ENCODE measurements around the gene OR10V1. TPM values are rescaled to one million over a fixed set of nuclear protein-coding genes. Genes with fewer than 3 reads are reported as not detected.

Gene OR10V1
- total and polyA plus RNA-seq, 3 donors from 2014 or later, result 0.39 TPM; not detected in 2

DNA sequence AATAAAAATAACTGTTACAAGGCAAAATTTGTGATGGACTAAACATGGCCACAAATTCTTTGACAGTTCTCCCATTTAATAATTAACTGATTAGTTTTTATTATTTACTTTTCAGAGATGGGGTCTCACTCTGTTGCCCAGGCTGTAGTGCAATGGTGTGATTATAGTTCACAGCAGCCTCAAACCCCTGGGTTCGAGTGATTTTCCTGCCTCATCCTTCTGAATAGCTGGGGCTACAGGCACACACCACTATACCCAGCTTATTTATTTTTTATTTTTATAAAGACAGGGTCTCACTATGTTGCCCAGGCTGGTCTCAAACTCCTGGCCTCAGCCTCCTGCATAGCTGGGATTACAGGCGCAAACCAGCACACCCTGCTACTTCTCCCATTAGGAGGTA is 40.4 kb downstream of the OR10V1 start:
- Histone ChIP-seq H3K36me3 (ENCODE audit: low read depth, missing control alignments) (no peaks in the 10 kb centered on the region), H3K27me3 (no peaks in the 10 kb centered on the region), H3K9me3 (no peaks in the 10 kb centered on the region), H3K27ac (no peak overlapping the region), H3K4me3 (no peak overlapping the region), H3K4me1 (no peaks in the 10 kb centered on the region)
- WGBS, 2 donors, result 92 to 95% methylated on average over 2 of the region's 2 CpGs
- intact Hi-C loops (cut with DNase I; ENCODE audit: low total_unique reads), result no loop called here
- no peak for TF ChIP-seq CTCF (IDR thresholded peaks at IDR 0.05)
- no peak for TF ChIP-seq POLR2A (IDR thresholded peaks at IDR 0.05)
- DNase-seq, result no peak

DNA sequence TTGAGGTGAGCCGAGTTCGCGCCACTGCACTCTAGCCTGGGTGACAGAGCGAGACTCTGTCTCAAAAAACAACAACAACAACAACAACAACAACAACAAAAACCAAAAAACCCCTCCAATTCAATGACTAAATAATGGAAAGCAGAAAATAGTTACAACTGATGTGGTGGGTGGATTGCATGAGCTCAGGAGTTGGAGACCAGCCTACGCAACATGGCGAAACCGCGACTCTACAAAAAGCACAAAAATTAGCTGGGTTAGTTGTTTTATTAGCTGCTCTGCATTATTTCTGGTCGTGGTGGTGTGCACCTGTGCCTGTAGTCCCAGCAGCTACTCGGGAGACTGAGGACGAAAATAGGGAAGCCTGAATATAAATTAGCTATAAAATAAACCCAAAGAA is 42.2 kb downstream of the OR10V1 start:
- no peak overlapping the region for H3K4me3 ChIP-seq
- 64 to 80% methylated on average over 11 of the region's 11 CpGs for WGBS, 2 donors
- intact Hi-C loops (cut with DNase I; ENCODE audit: low total_unique reads), result no loop called here
- no peaks in the 10 kb centered on the region for H3K27me3 ChIP-seq
- peaks cover 9% of the 10 kb centered on the region for H3K4me1 ChIP-seq
- no peaks in the 10 kb centered on the region for H3K9me3 ChIP-seq
- TF ChIP-seq CTCF (IDR thresholded peaks at IDR 0.05), result no peak
- no peak for DNase-seq
- H3K27ac ChIP-seq, result no peak overlapping the region
- H3K36me3 ChIP-seq (ENCODE audit: low read depth, missing control alignments), result no peaks in the 10 kb centered on the region

- peak; percentile 56 for DNase-seq
- Histone ChIP-seq H3K27me3 (no peaks in the 10 kb centered on the region), H3K27ac (peak overlapping the region; percentile 95 to 98), H3K4me3 (peak overlapping the region; percentile 94 to 95), H3K4me1 (peaks cover 9% of the 10 kb centered on the region), H3K36me3 (ENCODE audit: low read depth, missing control alignments) (no peaks in the 10 kb centered on the region), H3K9me3 (no peaks in the 10 kb centered on the region)
- TF ChIP-seq POLR2A (IDR thresholded peaks at IDR 0.05) (no peak), CTCF (IDR thresholded peaks at IDR 0.05) (no peak)
- intact Hi-C loops (cut with DNase I; ENCODE audit: low total_unique reads), result loop anchor here (10.0 kb wide), 1 partner anchor 105 kb away; no protein-coding TSS in a partner anchor
- WGBS, 2 donors, result 1 to 6% methylated on average over 21 to 22 of the region's 22 CpGs
Observed at GRCh38 chr11:59669611-59670009, 44.0 kb downstream of the OR10V1 start.

DNA sequence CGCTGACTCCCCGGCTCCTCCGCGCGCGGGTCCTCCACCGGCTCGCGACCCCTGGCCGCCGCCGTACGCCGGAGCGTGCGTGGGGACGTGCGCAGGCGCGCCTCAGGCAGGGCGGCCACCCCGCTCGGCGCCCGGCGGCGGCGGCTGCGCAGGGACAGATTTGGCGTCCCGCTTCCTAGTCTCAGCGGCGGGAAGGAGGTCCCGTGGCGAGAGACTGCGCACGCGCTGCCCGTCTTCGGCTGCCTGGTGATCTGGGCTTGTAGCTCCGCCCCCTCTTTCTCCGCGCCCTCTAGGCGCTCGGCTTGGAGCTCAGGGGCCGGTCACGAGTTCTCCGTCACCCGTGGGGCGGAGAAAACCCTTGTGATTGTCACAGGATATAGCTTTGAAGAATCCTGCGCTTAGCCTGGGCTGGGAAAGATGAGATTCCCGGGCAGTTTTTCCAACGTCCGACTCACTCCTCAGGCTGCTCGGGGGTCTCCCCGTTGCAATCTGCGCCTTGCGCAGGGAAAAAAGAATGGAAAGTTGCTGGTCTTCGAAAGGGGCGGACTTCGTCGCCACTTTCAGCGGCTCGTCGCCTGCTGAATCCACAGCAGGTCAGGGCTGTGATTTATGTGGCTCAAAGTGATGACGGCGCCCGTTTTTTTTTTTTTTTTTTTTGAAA is 44.6 kb downstream of the OR10V1 start, which contains the start of gene PATL1:
TSS of gene PATL1 (minus strand) at position 88 of the 661 bp plus-strand sequence. CDS start 142 bp downstream, outside the sequence.
- intact Hi-C loops (cut with DNase I; ENCODE audit: low total_unique reads), result loop anchor here (10.0 kb wide), 1 partner anchor 104 kb away; no protein-coding TSS in a partner anchor
- H3K9me3 ChIP-seq, result no peaks in the 10 kb centered on the region
- H3K36me3 ChIP-seq (ENCODE audit: low read depth, missing control alignments), result no peaks in the 10 kb centered on the region
- peak; percentile 96 for TF ChIP-seq POLR2A (IDR thresholded peaks at IDR 0.05)
- no peak for TF ChIP-seq CTCF (IDR thresholded peaks at IDR 0.05)
- peaks cover 9% of the 10 kb centered on the region for H3K4me1 ChIP-seq
- DNase-seq, result peak; percentile 100
- H3K27ac ChIP-seq, result peak within 1 kb of the TSS; percentile 95 to 98
- H3K27me3 ChIP-seq, result no peaks in the 10 kb centered on the region
- 0 to 1% methylated on average over 18 to 49 of the region's 68 CpGs for WGBS, 2 donors
- peak within 1 kb of the TSS; percentile 94 to 95 for H3K4me3 ChIP-seq

All from testis (tissue), 3 donors.